Gastroesophageal sphincter (tissue), 3 donors: ENCODE data around the gene B4GALT6.

Experiments
- CTCF ChIP-seq, 4 experiments: fragments of 200-600 bp in 2 of 4; fragments of 450-650 bp in 2 of 4; sonication (generic) in 1 of 4; IDR thresholded peaks; one replicate each; pipeline ENCODE4 v1.5.1; 2017 to 2019; ENCODE audit warnings: antibody characterized with exemption in 4 of 4, mild to moderate bottlenecking in 2 of 4, moderate library complexity in 2 of 4
- POLR2A ChIP-seq, 2 donors: fragments of 450-650 bp; IDR thresholded peaks; one replicate each; pipeline ENCODE4 v1.6.1; 2017; ENCODE audit warnings: antibody characterized with exemption in 2 of 2, mild to moderate bottlenecking in 2 of 2, moderate library complexity in 1 of 2

GRCh38 chr18:31617031-31617717 lies 67.2 kb downstream of the B4GALT6 start:
- TF ChIP-seq POLR2A (IDR thresholded peaks at IDR 0.05) (no peak), CTCF (IDR thresholded peaks at IDR 0.05) (no peak)
